IPS-18c (cell line): ENCODE measurements around the gene PLK2.

Experiments used
- H3K4me3 ChIP-seq: 2 replicates; pipeline ENCODE4 v1.7.0; 2013; ENCODE audit warnings: low read depth, mild to moderate bottlenecking, low read length, moderate library complexity; ENCODE audit not compliant: insufficient read depth
- H3K9me3 ChIP-seq: one replicate; pipeline ENCODE4 v1.6.1; 2013; ENCODE audit warnings: mild to moderate bottlenecking, low read length, moderate library complexity; ENCODE audit not compliant: control insufficient read depth, insufficient read depth

The PLK2 gene

DNA sequence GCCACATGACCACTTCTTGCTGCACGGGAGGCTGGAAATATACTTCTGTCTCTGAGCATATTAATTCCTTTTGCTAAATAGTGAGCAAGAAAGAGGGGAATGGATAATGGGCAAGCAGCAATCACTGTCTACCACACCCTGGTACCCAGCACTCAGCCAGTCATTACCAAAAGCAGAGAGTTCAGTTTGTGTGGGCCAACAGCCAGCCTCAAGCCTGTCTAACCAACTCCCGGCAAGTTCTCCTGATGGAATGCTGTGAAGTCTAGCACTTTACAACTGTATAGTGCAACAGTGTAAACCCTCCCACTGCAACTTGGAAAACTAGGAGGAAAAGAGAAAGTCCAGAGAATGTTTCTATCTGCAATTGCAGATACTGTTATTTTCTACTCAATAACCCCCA lies 47.8 kb downstream of the PLK2 start:
- H3K4me3 ChIP-seq, result no peak overlapping the region
- H3K9me3 ChIP-seq, result no peaks in the 10 kb centered on the region

GRCh38 chr5:58411372-58411771 lies 48.5 kb downstream of the PLK2 start:
- no peaks in the 10 kb centered on the region for H3K9me3 ChIP-seq
- H3K4me3 ChIP-seq, result no peak overlapping the region

- Histone ChIP-seq H3K9me3 (no peaks in the 10 kb centered on the region), H3K4me3 (no peak overlapping the region)
Measured at GRCh38 chr5:58410441-58410840, 49.4 kb downstream of the PLK2 start.

DNA sequence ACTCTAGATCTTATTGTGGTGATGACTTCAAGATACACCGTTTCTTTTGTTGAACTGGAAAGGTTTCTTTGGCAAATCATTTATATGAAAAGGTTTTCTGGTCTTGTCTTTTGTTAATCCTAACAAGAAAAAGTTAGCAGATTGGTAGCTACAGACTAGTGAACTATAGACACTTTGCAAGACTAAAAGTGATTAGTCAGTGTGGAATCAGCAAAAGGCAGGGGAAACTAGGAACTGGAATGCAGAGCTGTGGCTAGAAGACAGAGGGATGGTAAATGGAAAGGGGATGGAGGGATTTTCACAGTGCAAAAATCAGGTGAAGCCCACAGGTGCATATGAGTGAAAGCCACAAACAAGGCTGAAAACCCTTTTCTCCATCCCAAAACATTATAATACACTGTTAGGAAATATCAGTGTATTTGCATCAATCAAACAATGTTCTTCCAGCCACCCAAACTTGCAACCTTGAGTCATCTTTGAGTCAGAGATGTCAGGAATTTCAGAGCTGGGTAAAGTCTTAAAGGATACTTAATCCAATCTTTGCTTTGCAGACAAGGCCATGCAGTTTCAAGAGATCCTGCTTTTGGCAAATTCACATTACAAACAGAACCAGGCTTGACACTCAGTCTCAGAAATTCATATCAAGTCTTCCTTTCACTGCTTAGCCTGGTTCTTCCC lies 52.7 kb downstream of the PLK2 start:
- no peak overlapping the region for H3K4me3 ChIP-seq
- no peaks in the 10 kb centered on the region for H3K9me3 ChIP-seq

GRCh38 chr5:58406394-58406793 lies 53.5 kb downstream of the PLK2 start:
- H3K4me3 ChIP-seq, result no peak overlapping the region
- no peaks in the 10 kb centered on the region for H3K9me3 ChIP-seq

DNA sequence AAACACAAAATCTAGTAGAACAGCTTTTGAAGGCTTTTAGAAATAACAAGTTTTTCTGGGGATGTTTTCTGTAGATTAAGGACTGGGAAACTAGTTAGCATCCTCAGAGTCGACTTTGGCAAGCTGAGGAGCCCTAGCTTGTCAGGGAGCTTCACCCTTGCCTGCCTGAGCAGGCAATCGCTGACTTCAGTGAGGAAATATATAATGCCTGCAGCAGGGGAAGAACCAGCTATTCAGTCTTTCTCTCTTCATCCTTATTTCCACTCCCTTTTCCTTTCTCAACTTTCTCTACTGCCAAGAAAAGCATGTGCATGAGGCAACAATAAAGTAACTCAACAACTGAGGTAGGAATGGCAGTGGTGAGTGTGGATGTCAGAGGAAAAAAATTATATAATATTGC lies 54.7 kb downstream of the PLK2 start:
- H3K9me3 ChIP-seq, result no peaks in the 10 kb centered on the region
- no peak overlapping the region for H3K4me3 ChIP-seq

GRCh38 chr5:58404734-58405133 lies 55.2 kb downstream of the PLK2 start:
- Histone ChIP-seq H3K4me3 (no peak overlapping the region), H3K9me3 (no peaks in the 10 kb centered on the region)
